Stomach (tissue), 4 donors: Measurements from ENCODE around the gene CNOT3.

ENCODE experiments used
- POLR2A ChIP-seq, 4 donors: fragments of 450-650 bp; IDR thresholded peaks; one replicate each; pipeline ENCODE4 v1.6.1; 2016; ENCODE audit warnings: antibody characterized with exemption in 4 of 4, control low read depth in 2 of 4, mild to moderate bottlenecking in 1 of 4, moderate library complexity in 1 of 4
- POLR2AphosphoS5 ChIP-seq, 3 donors: sonication (generic); formaldehyde crosslinking; IDR thresholded peaks; one replicate each; pipeline ENCODE4 v1.6.1; 2016; ENCODE audit warnings: antibody characterized with exemption in 3 of 3
- TF ChIP-seq, protein P1 (sequence below), 7 experiments: fragments of 450-650 bp in 4 of 7; fragments of 200-600 bp in 3 of 7; sonication (generic) in 3 of 7; IDR thresholded peaks; one replicate each; pipeline ENCODE4 v1.5.1; 2016 to 2019; ENCODE audit warnings: antibody characterized with exemption in 7 of 7, control low read depth in 2 of 7, mild to moderate bottlenecking in 1 of 7

DNA sequence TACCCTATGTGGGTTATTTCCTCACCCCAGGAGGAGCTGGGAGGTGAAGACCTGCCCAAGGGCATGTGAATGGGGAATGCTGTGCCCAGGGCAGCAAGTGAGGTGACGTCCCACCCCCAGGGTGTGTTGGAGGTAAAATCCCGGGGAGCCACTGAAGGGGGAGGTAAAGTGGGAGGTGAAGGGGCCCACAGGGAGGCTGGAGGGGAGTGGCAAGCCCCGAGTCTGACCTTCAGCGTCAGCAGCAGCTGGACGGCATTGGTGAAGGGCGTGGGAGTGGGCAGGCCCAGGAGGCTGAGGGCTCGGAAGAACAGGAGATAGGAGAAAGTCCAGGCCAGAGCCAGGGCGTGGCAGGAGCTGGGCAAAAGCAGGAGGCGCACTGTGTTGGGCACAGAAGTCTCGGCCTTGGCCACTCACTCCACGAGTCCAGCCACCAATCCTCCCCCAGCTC, 49.4 kb downstream of the CNOT3 start:
- TF ChIP-seq POLR2AphosphoS5 (IDR thresholded peaks at IDR 0.05) (peak in 1 of 3 donors; percentile 18), POLR2A (IDR thresholded peaks at IDR 0.05) (no peak)
- TF ChIP-seq, protein P1, sequence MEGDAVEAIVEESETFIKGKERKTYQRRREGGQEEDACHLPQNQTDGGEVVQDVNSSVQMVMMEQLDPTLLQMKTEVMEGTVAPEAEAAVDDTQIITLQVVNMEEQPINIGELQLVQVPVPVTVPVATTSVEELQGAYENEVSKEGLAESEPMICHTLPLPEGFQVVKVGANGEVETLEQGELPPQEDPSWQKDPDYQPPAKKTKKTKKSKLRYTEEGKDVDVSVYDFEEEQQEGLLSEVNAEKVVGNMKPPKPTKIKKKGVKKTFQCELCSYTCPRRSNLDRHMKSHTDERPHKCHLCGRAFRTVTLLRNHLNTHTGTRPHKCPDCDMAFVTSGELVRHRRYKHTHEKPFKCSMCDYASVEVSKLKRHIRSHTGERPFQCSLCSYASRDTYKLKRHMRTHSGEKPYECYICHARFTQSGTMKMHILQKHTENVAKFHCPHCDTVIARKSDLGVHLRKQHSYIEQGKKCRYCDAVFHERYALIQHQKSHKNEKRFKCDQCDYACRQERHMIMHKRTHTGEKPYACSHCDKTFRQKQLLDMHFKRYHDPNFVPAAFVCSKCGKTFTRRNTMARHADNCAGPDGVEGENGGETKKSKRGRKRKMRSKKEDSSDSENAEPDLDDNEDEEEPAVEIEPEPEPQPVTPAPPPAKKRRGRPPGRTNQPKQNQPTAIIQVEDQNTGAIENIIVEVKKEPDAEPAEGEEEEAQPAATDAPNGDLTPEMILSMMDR (IDR thresholded peaks at IDR 0.05) = no peak
